Nucleus accumbens (tissue), 56 donors: ENCODE results near the gene MLXIPL.
"Not testable (repeated sequence)": the region's sequence is repeated elsewhere in the genome, so short reads cannot be mapped to it uniquely, and the experiment has no call there.

Experiments
- DNase-seq, 56 donors: peaks; one replicate each; lab custom pipeline; 2025; lab: John Stamatoyannopoulos, UW

MLXIPL gene

DNA sequence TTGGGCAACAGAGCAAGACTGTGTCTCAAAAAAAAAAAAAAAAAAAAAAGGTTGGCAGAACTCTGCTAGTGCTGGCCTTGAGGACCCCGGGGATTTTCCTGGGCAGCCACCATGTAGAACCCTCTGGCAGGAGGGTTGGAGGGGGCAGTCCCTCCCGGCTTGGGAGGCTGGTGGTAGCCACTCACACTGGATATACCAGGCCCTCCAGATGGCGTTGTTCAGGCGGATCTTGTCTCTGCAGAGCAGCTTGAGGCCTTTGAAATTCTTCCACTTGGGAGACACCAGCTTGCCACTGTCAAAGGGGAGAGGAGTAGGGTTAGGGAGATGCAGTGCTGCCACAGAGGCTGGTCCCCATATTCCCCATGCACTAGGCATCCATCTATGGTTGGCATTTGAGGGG lies 8.4 kb downstream of the MLXIPL start:
- no peak for DNase-seq

DNA sequence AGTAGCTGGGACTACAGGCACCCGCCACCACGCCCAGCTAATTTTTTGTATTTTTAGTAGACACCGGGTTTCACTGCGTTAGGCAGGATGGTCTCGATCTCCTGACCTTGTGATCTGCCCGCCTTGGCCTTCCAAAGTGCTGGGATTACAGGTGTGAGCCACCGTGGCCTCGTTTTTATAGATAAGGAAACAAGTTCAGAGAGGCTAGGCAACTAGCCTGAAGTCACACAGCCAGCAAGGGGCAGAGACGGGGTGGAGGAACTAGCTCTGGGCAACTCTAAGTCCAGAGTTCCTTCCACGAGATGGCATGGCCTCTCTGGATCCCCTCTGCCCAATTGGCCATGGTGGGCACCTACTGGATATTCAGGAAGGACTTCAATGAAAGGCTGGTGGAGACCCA lies 9.4 kb downstream of the MLXIPL start:
- not testable (repeated sequence) for DNase-seq

DNA sequence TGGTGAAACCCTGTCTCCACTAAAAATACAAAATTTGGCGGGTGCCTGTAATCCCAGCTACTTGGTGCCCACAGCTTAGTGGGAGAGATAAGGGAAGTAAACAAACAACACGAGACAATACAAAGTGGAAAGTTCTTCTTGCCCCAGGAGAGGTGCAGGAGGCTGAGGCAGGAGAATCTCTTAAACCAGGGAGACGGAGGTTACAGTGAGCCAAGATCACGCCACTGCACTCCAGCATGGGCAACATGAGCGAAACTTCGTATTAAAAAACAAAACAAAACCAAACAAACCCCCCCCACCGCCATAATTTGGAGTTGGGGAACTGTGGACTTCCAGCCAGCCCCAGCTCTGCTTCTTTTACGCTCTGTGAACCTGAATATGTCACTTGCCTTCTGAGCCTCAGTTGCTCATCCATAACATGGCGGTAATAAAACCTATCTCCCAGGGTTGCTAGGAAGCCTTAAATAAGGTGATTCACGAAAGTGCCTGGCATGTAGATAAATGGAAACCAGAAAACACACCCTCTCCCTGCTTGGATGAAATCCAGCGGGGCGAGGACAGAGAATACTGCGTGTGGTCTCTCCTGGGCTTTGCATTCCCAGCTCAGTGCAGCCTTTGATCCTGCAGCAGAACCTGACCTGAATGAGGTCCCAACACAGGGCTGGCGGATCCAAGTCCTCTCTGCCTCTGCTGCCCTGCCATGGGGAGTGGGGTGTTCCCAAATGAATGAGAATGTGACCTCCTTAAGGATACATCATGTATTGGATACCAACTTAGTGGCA lies 10.2 kb downstream of the MLXIPL start:
- no peak for DNase-seq

DNA sequence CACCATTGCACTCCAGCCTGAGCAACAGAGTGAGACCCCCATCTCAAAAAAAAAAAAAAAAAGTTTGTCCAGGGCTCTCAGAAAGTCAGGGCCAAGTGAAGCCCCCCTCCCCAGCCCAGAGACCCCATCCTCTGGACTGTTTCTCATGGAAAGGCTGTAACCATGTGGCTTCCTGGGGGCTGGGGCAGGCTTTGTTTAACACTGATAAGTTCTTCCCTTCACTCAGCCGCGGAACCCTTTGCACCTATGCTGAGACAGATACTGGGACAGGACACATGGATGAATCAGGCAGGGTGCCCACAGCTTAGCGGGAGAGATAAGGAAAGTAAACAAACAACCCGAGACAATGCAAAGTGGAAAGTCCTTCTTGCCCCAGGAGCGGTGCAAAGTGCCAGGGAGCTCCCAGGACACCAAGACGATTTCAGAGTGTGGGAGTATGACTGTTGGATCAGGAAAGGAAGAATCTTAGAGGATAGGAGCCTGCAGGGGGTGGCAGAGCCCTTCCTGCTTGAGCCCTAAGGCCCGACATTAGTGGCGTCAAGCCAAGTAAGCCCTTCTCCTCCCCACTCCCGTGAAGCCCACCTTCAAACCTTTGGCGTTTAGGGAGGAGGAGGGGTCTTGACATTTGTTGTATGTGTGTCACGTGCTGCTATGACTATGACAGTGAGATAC lies 11.6 kb downstream of the MLXIPL start:
- DNase-seq, result no peak

DNA sequence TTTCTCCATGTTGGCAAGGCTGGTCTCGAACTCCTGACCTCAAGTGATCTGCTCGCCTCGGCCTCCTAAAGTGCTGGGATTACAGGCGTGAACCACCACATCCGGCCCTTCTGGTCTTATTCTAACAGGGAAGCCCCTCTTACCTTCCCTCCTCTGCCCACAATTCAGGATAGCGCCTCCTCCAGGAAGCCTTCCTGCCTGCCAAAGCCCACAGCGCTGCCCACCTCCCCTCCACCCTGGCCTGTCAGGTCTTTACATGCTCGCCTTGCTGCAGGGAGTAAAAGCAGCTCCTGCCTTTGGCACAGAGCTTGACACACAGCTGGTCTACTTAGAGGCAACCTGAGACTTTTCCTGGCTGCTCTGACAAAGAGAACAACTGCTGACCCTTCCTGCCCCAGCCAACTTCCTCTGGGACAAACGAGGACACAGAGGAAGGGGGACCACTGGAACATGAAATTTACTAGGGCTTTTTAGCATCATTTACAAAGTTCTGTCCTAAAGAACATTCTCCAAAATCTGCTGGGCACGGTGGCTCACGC lies 13.2 kb downstream of the MLXIPL start:
- DNase-seq, result no peak

DNA sequence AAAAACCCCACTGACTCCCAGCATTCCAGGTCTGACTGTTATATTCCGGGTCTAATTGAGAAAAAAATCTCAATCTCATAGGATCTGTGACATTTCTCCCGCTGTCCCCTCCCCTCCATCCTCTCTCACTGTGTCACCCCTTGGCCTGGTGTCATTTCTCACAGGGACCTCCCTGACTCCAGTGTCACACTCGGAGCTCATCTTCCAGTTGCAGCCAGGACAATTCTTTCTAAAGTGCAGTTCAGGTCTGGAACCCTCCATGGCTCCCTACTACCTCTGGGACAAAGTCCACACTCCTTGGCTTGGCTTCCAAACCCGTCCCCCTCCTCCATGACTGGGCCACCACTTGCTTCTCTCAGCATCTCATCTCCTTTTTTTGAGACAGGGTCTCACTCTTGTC lies 14.2 kb downstream of the MLXIPL start:
- DNase-seq, result no peak

DNA sequence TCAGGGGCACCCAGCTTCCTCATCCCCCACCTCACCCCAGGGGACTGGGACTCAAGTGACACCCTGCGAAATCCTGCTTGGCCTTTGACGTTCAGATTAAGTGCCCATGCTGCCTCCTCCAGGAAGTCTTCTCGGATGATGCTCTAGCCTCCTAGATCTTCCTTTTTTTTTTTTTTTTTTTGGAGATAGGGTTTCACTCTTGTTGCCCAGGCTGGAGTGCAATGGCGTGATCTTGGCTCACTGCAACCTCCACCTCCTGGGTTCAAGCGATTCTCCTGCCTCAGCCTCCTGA lies 16.7 kb downstream of the MLXIPL start:
- not testable (repeated sequence) for DNase-seq

DNA sequence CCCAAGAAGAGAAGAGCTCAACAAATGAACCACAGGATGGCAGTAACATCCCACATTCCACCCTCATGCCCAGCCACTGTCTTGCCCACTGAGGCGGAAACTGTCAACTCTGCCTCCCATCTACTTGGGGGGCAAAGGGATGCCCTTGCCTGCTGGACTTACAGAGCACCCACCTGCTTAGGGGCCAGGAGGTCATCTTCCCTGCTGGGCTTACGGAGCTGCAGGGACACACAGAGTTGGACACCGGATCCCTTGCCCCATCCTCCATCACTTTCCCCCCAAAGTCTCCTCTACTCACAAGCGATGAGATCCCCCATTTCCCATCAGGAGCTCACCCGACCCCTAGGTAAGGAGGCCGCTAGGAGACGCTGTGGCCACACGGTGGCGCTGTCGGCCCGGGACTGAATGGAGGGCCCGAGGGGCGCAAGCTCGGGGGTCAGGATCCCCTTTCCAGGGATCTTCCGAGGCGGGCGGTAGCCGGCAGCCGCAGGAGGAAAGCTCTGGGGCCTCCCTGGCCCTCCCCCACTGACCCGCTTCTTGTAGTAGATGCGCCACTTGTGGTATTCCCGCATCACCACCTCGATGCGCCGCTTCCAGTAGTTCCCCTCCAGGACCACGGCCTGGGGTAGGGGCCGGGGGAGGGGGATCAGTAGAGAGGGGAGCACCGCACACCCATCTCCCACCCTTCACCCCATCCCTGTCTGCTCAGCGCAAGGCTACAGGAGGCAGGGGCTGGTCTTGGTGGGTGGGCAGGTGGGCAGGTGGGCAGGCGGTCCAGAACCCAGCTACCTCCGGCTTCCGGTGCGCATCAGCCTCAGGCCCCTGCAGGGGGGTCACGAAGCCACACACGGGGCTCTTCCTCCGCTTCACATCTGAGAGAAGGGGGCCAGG lies 17.3 kb downstream of the MLXIPL start:
- DNase-seq, result peak in 35 of 56 donors; percentile 2 to 66 (median 21)

DNA sequence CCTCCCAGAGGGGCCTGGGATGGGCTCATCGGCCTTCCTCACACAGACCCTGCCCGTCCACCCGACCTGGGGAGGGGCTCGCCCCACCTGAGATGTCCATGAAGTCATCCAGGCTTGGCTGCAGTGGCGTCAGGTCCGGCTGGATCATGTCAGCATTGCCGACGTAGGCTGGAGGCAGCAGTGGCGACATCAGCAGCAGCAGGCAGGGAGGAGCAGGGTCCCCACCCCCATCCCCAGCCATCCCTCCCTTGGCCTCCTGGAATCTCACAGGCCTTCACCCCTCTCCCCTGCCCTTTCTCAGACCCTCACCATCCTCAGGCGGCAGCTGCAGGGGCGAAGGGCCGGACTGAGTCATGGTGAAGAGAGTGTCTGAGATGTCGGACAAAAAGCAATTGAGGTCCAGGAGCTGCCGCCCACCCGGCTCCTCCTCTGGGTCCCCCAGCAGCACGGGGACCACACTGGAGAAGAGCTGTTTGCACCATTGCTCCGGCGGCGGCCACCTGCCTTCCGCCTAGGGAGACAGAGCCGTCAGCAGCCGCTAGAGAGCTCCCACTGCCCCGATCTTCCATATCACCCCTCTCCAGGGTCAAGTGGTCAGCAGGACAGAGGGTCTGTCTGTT lies 18.6 kb downstream of the MLXIPL start:
- DNase-seq, result no peak

DNA sequence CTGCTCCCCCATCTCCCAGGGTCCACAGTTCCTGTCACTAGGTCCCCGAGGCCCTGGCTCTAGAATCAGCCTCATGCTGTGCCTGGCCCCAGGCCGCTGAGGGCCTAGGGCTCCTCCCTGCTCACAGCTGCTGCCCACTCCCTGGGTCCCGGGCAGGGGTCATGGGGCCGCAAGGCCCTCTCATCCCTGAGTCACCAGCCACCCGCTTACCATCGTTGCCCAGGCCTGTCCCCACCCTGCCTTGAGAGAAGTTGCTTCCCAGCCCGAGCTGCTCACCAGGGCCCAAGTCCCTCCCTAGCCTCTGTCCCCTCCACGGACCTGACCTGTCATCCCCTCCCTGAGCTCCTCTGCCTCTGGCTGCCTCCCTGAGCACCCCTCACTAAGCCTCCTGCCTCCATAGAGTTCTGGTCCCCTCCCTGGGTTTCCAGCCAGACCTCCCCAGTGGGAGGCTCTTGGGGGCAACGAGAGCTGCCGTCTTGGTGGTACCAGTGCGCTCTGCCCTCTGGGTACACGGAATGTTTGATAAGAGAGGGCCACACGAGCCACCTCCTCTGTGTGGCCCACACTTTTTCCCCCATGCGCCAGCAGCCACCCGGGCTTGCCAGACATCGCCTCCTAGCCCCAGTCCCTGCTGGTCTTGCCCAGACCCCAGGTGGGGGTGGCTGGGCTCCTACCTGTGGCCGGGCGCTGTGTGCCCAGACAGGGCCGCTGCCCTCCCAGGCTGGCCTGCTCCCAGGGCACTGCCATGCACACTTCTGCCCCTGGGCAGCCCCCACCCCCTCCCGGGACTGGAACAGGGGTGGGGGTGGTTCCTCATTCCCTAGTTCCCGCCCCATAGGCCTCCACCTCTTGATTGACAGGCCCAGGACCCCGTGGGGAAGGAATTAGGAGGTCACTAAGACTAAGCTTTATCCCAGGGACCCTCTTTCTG lies 21.3 kb downstream of the MLXIPL start:
- DNase-seq, result peak in 9 of 56 donors; percentile 7 to 49 (median 15)

DNA sequence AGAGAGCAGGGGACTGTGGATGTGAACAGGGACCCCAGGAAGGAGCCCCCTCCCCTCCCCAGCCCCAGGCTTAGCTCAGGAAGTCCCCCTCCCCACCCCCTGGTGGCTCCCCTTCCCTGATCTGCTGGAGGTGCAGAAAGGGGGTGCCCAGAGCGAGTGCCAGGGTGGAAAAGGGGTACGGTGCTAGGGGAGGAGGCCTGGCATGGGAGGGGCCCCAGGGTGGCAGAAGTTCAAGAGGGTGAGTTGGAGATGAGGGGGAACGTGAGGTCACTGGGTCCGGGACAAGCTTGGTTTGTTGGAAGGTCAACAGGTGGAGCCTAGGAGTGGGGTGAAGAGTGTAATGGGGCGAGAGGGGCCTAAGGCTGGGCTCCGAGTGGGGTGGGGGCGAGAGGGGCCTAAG lies 24.4 kb downstream of the MLXIPL start:
- DNase-seq, result no peak

DNA sequence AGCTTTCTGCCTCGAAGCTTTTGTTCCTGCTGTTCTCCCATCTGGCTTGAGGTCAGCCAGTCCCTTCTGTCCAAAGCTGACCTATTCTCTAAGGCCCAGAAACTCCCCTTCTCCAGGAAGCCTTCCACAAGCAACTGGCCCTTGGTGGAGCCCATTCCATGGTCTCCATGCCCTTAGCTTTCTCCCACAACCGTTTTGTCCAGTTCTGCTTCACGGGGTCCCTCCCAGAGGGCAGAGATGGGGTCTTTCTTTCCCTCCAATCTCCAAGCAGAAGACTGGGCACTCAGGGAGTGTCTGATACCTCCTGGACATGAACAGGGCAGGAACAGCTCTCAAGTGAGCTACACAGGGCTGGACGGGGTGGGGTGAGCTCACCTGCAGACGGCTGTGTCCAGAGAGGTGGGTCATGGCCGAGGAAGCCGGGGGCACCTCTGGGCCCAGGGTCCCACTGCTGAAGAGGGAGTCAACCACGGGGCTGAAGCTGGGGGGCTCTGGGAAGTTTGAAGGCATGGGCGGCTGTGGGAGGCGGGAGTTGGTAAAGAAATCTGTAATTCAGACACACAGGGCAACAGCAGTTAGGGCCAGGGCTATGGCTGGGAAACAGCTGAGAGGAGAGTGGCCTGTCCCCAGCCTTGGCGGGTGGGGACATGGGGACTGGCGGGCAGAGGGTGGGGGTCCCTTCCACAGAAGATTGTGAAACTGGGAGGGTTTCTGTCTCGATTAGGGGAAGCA lies 25.0 kb downstream of the MLXIPL start:
- DNase-seq, result no peak

DNA sequence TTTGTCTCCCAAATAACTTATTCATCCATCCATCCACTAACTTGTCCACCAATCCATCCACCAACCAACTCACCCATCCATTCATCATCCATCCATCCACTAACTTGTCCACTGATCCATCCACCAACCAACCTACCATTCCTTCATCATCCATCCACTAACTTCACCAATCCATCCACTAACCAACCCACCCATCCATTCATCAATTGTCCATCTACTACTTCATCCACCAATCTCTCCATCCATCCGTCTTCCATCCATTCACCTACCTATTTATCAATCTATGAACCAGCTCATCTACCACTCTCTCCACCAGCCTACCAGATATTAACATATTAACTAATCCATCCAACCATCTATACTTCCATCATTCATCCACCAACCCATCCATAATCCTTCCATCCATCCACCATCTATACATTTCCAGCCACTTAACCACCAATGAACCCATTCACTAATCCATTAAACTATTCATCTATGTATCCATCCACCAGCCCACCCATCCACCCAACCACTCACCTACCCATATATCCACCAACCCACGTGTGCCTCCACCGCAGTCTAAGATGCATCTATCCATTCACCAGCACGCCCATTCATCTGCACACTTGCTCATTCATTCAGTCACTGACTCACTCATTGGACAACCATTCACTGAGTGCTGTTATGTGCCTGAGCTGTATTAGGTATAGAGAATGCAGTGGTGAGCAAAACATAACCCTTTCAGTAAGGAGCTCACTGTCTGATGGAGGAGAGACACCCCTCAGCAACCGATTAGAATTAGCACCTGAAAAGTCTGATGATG lies 26.1 kb downstream of the MLXIPL start:
- DNase-seq, result no peak

DNA sequence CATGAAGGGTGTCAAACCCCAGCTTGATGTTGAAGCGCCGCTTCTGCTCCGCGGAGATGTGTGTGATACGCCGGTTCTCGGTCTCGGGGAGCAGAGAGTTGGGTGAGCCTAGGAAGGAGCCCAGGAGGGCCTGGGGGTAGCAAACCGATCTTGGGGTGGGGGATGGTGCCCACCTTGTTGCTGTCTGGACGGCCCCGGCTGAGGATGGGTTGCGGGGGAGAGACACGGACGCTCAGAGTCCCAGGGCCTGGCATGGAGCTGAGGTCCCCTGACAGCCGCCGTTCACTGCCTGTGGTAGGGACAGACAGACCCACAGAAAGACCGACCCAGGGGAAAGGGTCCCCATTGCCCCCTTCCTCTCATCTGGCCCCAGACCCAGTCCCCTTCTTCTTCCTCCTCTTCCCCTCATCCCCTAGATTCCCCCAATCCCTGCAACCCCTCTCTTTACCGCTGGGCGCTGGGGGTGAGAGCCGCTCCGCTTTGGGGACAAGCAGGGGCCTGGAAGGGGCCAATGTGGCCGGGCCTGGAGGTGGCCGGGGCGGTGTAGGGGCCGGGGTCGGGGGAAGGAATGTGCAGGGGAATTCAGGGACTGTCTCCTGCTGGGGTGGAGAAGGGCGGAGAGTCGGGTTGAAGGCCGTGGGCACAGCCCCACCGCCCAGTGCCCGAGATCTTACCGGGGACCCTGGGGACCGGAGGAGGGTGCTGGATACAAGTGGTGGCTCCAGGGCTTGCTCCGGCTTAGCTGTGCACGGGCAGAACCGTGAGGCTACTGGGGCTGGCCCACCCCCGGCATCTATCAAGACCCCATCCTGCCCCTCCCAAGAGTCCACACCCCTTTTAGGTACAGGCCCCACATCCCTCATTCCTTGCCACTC lies 27.9 kb downstream of the MLXIPL start:
- DNase-seq, result no peak

DNA sequence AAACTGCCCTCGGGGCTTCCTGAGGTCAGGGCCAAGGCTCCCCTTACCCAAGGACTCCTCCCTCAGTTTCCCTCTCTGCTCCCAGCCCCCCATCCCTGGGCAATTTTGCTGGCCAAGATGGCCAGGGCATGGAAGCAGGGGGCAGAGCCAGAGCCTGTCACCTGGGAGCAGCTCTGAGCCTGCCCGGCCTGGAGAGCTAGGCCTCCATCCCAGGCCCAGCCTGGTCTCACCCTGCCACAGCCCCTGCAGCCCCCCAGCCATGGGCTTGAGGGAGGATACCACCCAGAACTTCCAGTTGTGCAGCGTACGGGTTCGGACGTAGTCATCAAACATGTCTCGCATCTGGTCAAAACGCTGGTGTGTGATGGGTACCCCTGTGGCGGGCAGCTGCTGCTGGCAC lies 29.0 kb downstream of the MLXIPL start:
- DNase-seq, result no peak

DNA sequence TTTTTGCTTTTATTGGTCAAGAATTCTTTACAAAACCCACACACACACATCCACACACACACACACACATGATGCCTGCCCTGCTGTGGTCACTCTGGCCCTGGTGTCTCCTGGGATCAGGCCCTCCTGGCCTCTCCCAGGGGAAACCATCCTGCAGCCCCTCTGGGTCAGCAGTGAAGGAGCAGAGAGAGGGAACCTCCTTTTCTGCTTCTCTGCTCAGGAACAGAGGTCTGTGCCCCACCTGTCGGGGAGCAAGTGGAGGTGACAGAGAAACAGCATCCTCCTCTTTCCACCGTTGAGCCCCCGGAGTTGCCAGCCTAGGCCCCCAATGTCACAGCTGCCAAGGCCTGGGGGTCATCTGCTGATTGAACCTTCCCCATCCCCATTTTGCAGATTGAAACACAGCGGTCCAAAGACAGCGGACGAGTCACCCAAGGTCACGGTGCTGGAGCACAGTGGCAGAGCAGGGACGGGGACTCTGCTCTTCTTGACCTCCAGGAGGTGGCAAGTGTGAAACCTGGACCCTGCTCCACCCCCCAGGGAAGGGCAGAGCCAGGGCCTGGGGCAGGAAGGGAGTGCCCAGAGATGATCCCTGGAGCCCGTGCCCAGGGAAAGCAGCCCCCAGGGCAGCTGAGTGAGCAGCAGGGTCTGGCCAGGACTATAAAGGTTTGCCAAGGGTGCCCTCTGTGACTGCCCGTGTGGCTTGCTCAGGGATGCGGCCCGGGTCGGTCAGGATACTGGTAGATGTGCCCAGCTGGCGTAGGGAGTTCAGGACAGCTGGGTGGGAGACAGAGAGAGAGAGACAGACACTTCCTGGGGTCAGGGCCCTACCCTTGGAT lies 30.9 kb downstream of the MLXIPL start:
- DNase-seq, result no peak
